Stimulated activated CD4-positive, alpha-beta T cell treated with anti-CD3 and anti-CD28 coated beads, Interleukin-4, amount 100 ng/mL, for 24 hours (primary cell): ENCODE measurements around the gene CCNY.
A peak's percentile ranks its signal among the peaks of the same experiment; 100 is the strongest.
"Not testable (repeated sequence)": the region's sequence is repeated elsewhere in the genome, so short reads cannot be mapped to it uniquely, and the experiment has no call there.

ENCODE experiments used
- DNase-seq: peaks from one replicate; pipeline ENCODE4 v3.0.0-alpha.2; 2020

The CCNY gene

DNA sequence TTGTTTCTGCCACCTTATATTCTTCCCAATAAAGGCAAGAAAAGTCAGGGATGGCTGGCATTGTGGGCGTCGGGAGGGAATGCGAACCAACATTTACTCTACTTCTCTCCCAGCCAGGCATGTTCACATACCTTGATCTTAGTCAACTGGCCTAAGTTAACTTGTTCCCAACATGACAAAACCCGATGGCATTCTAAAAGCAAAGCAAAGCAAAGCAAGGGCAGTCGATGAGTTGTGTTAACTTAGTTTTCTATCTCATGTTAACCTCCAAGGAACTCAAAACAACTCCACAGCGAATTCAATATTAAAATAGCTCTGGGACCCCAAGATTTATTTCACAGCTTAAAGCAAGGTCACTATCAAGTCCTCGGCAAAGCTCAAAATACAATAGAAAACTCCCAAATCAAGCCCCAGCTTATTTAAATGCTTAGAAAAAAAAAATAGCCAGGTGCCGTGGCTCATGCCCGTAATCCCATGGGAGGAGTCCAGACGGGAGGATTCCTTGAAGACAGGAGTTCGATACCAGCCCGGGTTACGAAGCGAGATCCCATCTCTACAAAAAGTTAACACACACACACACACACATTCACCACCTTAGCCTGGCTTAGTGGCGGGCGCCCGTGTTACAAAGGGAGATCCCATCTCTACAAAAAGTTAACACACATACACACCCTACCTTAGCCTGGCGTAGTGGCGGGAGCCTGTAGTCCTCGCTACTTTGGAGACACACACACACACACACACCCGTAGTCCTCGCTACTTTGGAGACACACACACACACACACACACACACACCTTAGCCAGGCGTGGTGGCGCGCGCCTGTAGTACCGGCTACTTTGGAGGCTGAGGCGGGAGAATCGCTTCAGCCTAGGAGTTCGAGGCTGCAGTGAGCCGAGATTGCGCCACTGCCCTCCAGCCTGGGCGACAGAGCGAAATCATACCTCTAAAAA, 901 bp upstream of the CCNY start:
- peak; percentile 32 for DNase-seq

- DNase-seq, result peak; percentile 26
These were observed 863 bp downstream of the CCNY start for GRCh38 chr10:35336921-35337823.

- DNase-seq, result peak; percentile 32
These were observed 3.6 kb downstream of the CCNY start for GRCh38 chr10:35339942-35340341.

- DNase-seq, result no peak
These were observed 4.7 kb downstream of the CCNY start for GRCh38 chr10:35340975-35341374.

DNA sequence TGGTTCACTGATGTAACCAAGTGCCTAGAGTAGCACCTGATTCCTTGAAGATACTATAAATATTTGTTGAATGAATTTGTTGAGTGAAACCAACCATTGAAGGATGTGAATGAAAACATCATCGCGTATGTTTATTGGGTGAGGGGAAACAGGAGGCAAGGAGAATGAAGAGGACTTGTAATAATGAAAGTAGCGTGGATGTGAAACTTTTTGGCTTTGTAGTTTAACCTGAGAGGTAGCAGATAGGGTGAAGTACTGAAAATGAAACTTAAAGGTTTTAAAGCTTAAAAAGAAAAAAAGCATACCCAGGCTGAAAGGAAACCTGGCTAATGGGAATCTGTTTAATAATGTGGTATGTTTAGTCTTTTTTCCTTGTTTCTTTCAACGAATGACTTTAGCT, 5.2 kb downstream of the CCNY start:
- DNase-seq, result no peak

DNA sequence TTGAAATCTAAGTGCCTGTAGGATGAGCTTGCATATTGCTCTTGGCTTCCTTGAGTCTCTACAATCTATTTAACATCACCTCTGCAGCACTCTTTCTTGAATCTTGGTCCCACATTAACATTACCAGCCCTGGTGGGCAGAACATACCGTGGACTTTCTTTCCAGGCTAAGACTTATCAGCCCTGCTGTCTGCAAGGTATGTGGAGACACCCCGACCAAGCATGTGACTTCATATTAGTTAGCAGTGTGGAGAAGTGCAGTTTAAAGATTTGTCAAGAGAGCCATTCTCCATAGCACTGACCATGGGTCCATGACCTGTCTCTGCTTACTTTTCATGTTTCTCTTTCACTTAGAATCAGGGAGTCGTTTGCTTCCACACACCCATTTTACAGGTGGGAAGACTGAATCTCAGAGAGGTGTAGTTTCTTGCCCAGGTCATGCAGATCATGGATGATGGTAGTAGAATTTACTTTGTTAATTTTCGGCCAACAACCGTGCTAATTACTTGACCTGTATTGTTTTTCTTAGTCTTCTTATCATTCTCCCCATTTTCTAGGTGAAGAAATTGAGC, 6.0 kb downstream of the CCNY start:
- no peak for DNase-seq

DNA sequence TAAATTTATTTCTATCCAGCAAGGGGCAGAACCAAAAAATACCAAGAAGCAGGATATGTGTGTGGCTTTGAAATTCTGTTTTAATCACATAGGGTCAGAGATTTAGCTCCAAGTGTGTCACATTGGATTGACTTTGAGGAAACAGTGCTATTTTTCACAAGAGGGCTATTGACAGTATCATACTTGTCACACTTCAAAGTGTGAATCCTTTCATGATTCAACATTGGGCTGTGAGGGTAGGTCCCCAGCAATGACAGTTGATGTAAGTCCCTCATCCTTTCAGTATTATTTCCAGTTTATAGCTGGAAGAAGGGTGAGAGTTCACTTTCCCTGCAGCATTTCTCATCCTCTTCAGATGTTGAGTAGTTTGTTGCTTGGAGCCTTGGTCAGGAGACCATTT, 7.4 kb downstream of the CCNY start:
- DNase-seq, result no peak

DNA sequence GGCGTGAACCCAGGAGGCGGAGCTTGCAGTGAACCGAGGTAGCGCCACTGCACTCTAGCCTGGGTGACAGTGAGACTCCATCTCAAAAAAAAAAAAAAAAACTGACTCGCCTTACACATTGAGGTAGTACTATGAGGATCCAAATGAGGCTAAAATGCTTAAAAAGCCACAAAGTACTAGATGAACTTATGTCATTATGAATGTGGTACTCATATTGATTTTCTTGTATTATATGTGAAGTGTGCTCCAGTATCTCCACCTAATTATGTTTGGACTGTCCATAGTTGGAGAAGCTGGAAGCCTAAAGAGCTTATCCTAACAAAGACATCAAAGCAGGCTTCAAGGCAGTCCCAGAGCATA, 9.1 kb downstream of the CCNY start:
- no peak for DNase-seq

DNA sequence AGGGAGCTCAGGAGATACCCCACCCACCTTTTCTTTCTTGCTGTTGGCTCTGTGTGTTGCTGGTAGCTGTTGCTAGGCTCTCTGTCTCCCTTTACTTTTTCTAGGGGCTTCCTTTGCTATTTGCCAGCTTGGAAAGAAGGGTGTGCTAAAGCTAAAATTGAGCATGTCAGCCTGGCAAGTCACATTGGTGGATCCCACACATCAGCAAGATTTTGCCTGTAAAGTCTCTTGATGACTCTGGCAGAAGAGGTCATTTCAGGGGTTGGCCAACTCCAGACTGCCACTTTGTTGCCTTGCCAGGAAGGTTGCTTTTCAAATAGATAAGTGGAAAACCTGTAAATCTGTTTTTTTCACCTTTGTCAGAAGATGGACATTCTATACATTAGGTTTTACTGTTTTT, 9.9 kb downstream of the CCNY start:
- no peak for DNase-seq

DNA sequence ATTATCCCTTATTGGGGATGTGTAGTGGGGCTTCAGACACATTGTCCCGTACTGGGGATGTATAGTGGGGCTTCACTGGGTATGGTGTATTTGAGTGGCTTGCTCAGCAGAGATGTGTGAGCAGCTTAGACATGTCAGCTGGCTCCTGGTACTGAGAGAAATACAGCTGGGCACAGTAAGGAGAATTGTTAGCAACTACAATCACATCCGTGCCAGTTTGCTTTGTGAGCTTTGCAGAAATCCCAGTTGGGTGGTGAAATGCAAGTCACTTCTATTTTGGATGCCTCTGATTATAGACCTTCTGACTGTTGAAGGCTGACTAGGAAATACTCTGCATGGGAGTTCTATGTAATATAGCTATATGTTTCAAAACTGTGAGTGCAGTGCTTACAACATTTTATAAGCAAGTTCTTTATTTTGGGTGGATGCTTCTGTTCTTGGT, 10.8 kb downstream of the CCNY start:
- DNase-seq, result no peak

- no peak for DNase-seq
These were observed 11.7 kb downstream of the CCNY start for GRCh38 chr10:35347899-35348608.

DNA sequence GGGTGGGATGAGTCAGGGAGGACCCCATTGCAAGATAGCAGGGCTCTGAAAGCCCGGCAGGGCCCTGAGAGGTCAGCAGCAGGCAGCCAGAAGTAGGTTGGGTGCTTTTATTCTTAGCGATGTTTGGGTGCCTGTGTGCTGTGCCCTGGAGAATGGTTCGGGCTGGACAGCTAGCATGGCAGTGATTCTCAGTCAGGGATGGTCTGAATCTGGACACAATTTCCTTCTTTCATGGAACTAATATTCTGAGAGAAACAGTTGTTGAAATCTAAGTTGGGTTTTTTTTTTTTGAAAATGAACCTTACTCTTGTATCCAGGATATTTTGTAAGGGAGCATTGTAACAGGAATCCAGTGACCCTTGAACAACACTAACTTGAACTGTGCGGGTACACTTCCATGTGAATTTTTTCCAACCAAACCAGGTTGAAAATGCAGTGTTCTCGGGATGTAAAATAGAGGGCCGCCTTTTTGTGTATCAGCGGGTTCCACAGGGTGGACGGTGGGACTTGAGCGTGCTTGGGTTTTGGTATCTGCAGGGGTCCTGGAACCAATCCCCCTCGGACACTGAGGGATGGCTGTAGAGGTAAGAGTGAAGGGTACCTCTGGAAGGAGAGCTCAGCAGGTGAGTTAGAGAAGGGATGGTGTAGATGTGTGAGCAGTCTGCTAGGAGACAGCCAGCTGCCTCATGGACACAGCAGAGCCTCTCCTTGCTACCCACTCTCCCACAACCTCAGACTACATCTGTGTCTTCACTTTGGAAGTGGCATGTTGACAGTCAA, 12.5 kb downstream of the CCNY start:
- DNase-seq, result no peak

GRCh38 chr10:35349389-35349915, 13.1 kb downstream of the CCNY start:
- DNase-seq, result no peak

DNA sequence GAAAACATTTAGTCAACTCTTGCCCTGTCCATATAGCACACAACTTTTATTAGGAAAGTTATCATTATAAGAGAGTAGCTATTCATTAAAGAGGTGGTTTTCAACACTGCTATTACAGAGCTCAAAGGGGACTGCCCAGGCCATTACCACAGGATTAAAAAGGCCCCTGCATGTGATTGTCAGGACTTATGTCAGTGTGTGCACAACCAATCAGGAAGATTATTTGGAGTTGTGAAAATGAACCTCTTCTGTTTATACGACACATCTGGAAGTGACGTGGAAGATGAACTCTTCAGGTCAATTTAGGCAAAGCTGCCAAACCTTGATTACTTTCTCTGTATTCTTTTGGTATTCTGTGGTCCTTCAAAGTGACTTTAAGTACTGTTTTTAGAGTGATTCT, 14.7 kb downstream of the CCNY start:
- DNase-seq, result no peak

DNA sequence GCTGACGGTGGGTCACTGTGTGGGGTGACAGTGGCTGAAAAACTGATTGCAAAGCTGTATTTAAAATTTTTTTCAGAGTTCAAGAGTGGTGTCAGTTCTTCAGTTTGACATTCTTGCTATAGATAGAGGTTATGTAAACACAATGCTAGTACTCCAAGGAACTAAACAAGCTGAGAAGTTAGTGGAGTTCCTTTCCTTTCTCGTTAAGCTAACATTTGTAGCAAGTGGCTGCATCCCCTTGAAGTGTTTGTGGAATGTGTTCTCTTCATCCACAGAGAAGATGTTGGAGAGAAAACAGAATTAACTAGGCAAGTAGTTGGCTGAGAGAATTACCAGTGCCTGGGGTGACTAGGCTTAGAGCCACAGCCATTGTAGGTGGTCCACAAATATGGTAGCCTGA, 15.8 kb downstream of the CCNY start:
- no peak for DNase-seq

- no peak for DNase-seq
These were observed 16.2 kb downstream of the CCNY start for GRCh38 chr10:35352512-35352911.

DNA sequence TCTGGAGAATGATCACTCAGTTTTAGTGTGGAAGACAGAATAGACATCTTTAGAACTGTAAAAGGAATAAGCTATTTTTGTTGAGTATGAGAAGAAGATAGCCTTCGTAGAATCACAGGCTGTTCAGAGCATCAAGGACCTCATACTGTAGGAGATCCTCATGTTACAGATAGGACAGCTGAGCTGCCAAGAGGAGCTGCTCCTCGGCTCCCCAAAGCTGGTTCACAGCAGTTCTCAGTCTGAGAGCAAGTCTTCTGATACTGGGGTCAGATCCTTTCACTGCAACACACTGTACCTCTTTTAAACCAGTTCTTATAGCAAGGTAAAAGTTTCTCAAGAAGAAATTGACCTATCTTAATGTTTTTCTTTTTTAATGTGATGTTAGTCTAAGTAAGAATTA, 17.1 kb downstream of the CCNY start:
- no peak for DNase-seq

GRCh38 chr10:35353805-35354204, 17.5 kb downstream of the CCNY start:
- no peak for DNase-seq

GRCh38 chr10:35354257-35354656, 17.9 kb downstream of the CCNY start:
- DNase-seq, result not testable (repeated sequence)

GRCh38 chr10:35355971-35356724, 19.8 kb downstream of the CCNY start:
- peak; percentile 50 for DNase-seq

- peak; percentile 39 for DNase-seq
These were observed 20.4 kb downstream of the CCNY start for GRCh38 chr10:35356725-35357092.
